Endothelial cell of umbilical vein (primary cell): ENCODE results near the gene GABPA. TPM values are rescaled to one million over a fixed set of nuclear protein-coding genes. Genes with fewer than 3 reads are reported as not detected.
"Not testable (repeated sequence)": the region's sequence is repeated elsewhere in the genome, so short reads cannot be mapped to it uniquely, and the experiment has no call there.

ENCODE experiments used
- BruUV-seq: library from RNA; stranded (reverse); fragments of 400-500 nt; replicated peaks from 2 replicates; lab custom pipeline; 2021; lab: Mats Ljungman, UMichigan
- CTCF ChIA-PET: fragments of 300-600, 350-600 bp; sonication (Branson Sonifier 250); formaldehyde crosslinking; loops from one replicate; lab custom pipeline; 2021; ENCODE audit warnings: antibody characterized with exemption, inconsistent platforms; lab: Charles Lee
- POLR2A ChIA-PET: fragments of 300-600, 350-600 bp; sonication (Branson Sonifier 250); formaldehyde crosslinking; loops from one replicate; lab custom pipeline; 2021; ENCODE audit warnings: antibody characterized with exemption, inconsistent platforms; lab: Charles Lee
- DNase-seq: peaks from one replicate; pipeline ENCODE4 v3.0.0-alpha.2; 2011; ENCODE audit warnings: low read depth, low spot score
- FAIRE-seq: peaks from 2 replicates; lab custom pipeline; 2011; peaks lifted over from hg19 to GRCh38; lab: Jason Lieb, UNC
- H2AFZ ChIP-seq: 2 replicates; pipeline ENCODE4 v1.6.0; 2012; ENCODE audit warnings: low read depth, low read length, control low read depth, inconsistent platforms
- H3K27ac ChIP-seq: 2 replicates; pipeline ENCODE4 v1.5.1; 2011; ENCODE audit warnings: low read depth, mild to moderate bottlenecking, control low read depth, low read length, moderate library complexity; ENCODE audit not compliant: insufficient read depth
- H3K27me3 ChIP-seq, 2 experiments: 2 replicates each; pipeline versions ENCODE4 v1.6.0 to v1.6.1; 2011; ENCODE audit warnings: low read length in 2 of 2, mixed read lengths in 1 of 2; ENCODE audit not compliant: control insufficient read depth in 2 of 2, insufficient read depth in 2 of 2
- H3K36me3 ChIP-seq, 2 experiments: 2 replicates in 1 of 2; 3 replicates in 1 of 2; pipeline ENCODE4 v1.5.1; 2011; ENCODE audit warnings: low read length in 2 of 2, mild to moderate bottlenecking in 1 of 2, moderate library complexity in 1 of 2; ENCODE audit not compliant: control insufficient read depth in 2 of 2, insufficient read depth in 2 of 2; ENCODE audit errors: extremely low read depth in 1 of 2
- H3K4me1 ChIP-seq: 3 replicates; pipeline ENCODE4 v1.5.1; 2011; ENCODE audit warnings: mild to moderate bottlenecking, low read length; ENCODE audit not compliant: control insufficient read depth, insufficient read depth; ENCODE audit errors: extremely low read depth
- H3K4me2 ChIP-seq: 2 replicates; pipeline ENCODE4 v1.6.1; 2011; ENCODE audit warnings: low read length, control low read depth, mixed read lengths; ENCODE audit not compliant: insufficient read depth
- H3K4me3 ChIP-seq, 3 experiments: fragments of 200-600 bp in 1 of 3; sonication (generic), shearing (Covaris generic) in 1 of 3; replicated peaks in 1 of 3; 2 replicates each; pipeline ENCODE4 v1.5.1; 2011 to 2016; ENCODE audit warnings: control low read depth in 3 of 3, low read length in 3 of 3, mild to moderate bottlenecking in 2 of 3, inconsistent platforms in 1 of 3, low read depth in 1 of 3, moderate library complexity in 1 of 3; ENCODE audit not compliant: insufficient read depth in 1 of 3
- H3K79me2 ChIP-seq: 2 replicates; pipeline ENCODE4 v1.6.0; 2012; ENCODE audit warnings: low read length, inconsistent platforms; ENCODE audit not compliant: control insufficient read depth, insufficient read depth
- H3K9ac ChIP-seq: replicated peaks from 2 replicates; pipeline ENCODE3; 2011; ENCODE audit warnings: low read length, control low read depth; ENCODE audit not compliant: insufficient read depth; ENCODE audit errors: extremely low read depth
- H3K9me1 ChIP-seq: replicated peaks from 3 replicates; pipeline ENCODE4 v1.6.0; 2011; ENCODE audit warnings: mild to moderate bottlenecking, low read length; ENCODE audit not compliant: control insufficient read depth, insufficient read depth; ENCODE audit errors: extremely low read depth
- H3K9me3 ChIP-seq: replicated peaks from 2 replicates; pipeline ENCODE4 v1.5.1; 2012; ENCODE audit warnings: low read length, inconsistent platforms; ENCODE audit not compliant: control insufficient read depth, insufficient read depth
- H4K20me1 ChIP-seq: replicated peaks from 2 replicates; pipeline ENCODE3; 2011; ENCODE audit warnings: mild to moderate bottlenecking, low read length; ENCODE audit not compliant: control insufficient read depth, insufficient read depth; ENCODE audit errors: extremely low read depth
- EZH2 ChIP-seq: IDR thresholded peaks from 2 replicates; pipeline ENCODE4 v1.6.1; 2012; ENCODE audit warnings: borderline replicate concordance, low read depth, mild to moderate bottlenecking, moderate library complexity, low read length, inconsistent platforms; ENCODE audit not compliant: severe bottlenecking
- FOS ChIP-seq: IDR thresholded peaks from 2 replicates; pipeline ENCODE4 v1.6.1; 2011; ENCODE audit warnings: mild to moderate bottlenecking, low read length, moderate library complexity, borderline replicate concordance; ENCODE audit not compliant: insufficient read depth
- GATA2 ChIP-seq: IDR thresholded peaks from 2 replicates; pipeline ENCODE4 v1.7.0; 2011; ENCODE audit warnings: low read depth, mild to moderate bottlenecking, moderate library complexity, mixed read lengths, low read length; ENCODE audit not compliant: insufficient read length, insufficient read depth
- JUN ChIP-seq: IDR thresholded peaks from 2 replicates; pipeline ENCODE4 v1.6.1; 2011; ENCODE audit warnings: borderline replicate concordance, low read depth; ENCODE audit not compliant: insufficient read length, insufficient read depth
- MYC ChIP-seq: IDR thresholded peaks from one replicate; pipeline ENCODE4 v1.6.1; 2011; ENCODE audit warnings: mild to moderate bottlenecking, low read depth, low read length
- POLR2A ChIP-seq: IDR thresholded peaks from 2 replicates; pipeline ENCODE4 v1.6.1; 2012; ENCODE audit warnings: low read depth, mild to moderate bottlenecking, control low read depth, low read length
- POLR2AphosphoS5 ChIP-seq: IDR thresholded peaks from 2 replicates; pipeline ENCODE4 v1.6.1; 2012; ENCODE audit warnings: low read depth, mild to moderate bottlenecking, control low read depth, low read length, moderate library complexity; ENCODE audit not compliant: insufficient read depth
- dilution Hi-C: fragments of 300-500 bp; cut with MboI; formaldehyde crosslinking; loops from one replicate; pipeline ENCODE4 v1.15.0; 2019; ENCODE audit warnings: low sequenced_read_pairs; ENCODE audit not compliant: extremely low pct_ligation_motif_present
- intact Hi-C: fragments of 100-400 bp; cut with micrococcal nuclease; formaldehyde crosslinking; loops from one replicate; pipeline ENCODE4 v1.10.0; 2022
- polyA plus RNA-seq, 4 experiments: library from polyadenylated mRNA; depleted of rRNA in 3 of 4; stranded (reverse) in 3 of 4; unstranded in 1 of 4; fragments of >200 nt; gene quantifications; 2 replicates each; pipeline versions ENCODE4 v1.2.1 to v1.2.3, GENCODE V29; 2011 to 2012; ENCODE audit warnings: missing spikeins in 1 of 4
- total RNA-seq: library from RNA; stranded (reverse); gene quantifications from 2 replicates; pipeline ENCODE4 v1.2.3, GENCODE V29; 2021
- TF ChIP-seq, protein P1 (sequence below), 2 donors: IDR thresholded peaks; 1 replicate in 1 of 2; 2 replicates in 1 of 2; pipeline ENCODE4 v1.5.1; 2011; ENCODE audit warnings: low read length in 2 of 2, mild to moderate bottlenecking in 2 of 2, moderate library complexity in 2 of 2, control low read depth in 1 of 2, inconsistent platforms in 1 of 2, low read depth in 1 of 2; ENCODE audit not compliant: insufficient read depth in 1 of 2; ENCODE audit errors: extremely low read depth in 1 of 2
- TF ChIP-seq, protein P2 (sequence below): IDR thresholded peaks from 2 replicates; pipeline ENCODE4 v1.6.1; 2011; ENCODE audit not compliant: insufficient read depth, insufficient read length

The GABPA gene
- total and polyA plus RNA-seq, 2 donors (not counting 3 experiments of a cell fraction or from before 2014, with no cell fraction given) = 5.8 to 21.0 TPM

DNA sequence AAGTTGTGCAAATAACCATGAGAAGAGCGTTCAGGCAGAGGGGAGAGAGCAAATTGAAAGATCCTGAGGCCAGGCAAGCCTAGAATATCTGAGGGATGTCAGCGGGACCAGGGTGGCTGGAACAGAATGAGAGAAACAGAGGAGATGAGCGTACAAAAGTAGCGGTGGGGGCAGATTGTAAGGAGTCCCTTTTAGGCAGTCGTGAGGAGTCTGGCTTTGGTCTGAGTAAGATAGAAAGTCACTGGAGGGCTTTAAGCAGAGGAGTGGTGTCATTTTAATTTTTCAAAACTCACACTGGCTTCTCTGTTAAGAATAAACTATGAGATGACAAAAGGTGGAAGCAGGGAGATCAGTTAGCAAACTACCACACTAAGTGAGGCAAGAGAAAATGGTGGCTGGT, 24.2 kb upstream of the GABPA start:
- no peak for DNase-seq
- Histone ChIP-seq H3K79me2 (no peaks in the 10 kb centered on the region), H3K27ac (no peak overlapping the region), H3K4me2 (no peak overlapping the region), H3K36me3 (no peaks in the 10 kb centered on the region), H4K20me1 (no peaks in the 10 kb centered on the region), H3K27me3 (no peaks in the 10 kb centered on the region), H3K4me3 (no peak overlapping the region), H2AFZ (no peak overlapping the region), H3K4me1 (no peaks in the 10 kb centered on the region), H3K9me1 (no peaks in the 10 kb centered on the region), H3K9ac (no peak overlapping the region), H3K9me3 (no peaks in the 10 kb centered on the region)
- BruUV-seq = no TSS peak
- intact Hi-C loops = no loop called here
- TF ChIP-seq EZH2 = no peak
- TF ChIP-seq, protein P1, sequence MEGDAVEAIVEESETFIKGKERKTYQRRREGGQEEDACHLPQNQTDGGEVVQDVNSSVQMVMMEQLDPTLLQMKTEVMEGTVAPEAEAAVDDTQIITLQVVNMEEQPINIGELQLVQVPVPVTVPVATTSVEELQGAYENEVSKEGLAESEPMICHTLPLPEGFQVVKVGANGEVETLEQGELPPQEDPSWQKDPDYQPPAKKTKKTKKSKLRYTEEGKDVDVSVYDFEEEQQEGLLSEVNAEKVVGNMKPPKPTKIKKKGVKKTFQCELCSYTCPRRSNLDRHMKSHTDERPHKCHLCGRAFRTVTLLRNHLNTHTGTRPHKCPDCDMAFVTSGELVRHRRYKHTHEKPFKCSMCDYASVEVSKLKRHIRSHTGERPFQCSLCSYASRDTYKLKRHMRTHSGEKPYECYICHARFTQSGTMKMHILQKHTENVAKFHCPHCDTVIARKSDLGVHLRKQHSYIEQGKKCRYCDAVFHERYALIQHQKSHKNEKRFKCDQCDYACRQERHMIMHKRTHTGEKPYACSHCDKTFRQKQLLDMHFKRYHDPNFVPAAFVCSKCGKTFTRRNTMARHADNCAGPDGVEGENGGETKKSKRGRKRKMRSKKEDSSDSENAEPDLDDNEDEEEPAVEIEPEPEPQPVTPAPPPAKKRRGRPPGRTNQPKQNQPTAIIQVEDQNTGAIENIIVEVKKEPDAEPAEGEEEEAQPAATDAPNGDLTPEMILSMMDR (IDR thresholded peaks at IDR 0.05; ENCODE audit: extremely low read depth in 1 of 2, insufficient read depth in 1 of 2, low read depth in 1 of 2, low read length in 2 of 2) = no peak
- no peak for TF ChIP-seq POLR2A
- TF ChIP-seq, protein P2, sequence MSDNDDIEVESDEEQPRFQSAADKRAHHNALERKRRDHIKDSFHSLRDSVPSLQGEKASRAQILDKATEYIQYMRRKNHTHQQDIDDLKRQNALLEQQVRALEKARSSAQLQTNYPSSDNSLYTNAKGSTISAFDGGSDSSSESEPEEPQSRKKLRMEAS = no peak
- TF ChIP-seq MYC = no peak
- no peak for TF ChIP-seq POLR2AphosphoS5
- TF ChIP-seq FOS = no peak
- TF ChIP-seq JUN = no peak
- no peak for TF ChIP-seq GATA2
- ChIA-PET CTCF (no interaction called here), POLR2A (no interaction called here)
- no peak for FAIRE-seq
- dilution Hi-C loops = no loop called here

DNA sequence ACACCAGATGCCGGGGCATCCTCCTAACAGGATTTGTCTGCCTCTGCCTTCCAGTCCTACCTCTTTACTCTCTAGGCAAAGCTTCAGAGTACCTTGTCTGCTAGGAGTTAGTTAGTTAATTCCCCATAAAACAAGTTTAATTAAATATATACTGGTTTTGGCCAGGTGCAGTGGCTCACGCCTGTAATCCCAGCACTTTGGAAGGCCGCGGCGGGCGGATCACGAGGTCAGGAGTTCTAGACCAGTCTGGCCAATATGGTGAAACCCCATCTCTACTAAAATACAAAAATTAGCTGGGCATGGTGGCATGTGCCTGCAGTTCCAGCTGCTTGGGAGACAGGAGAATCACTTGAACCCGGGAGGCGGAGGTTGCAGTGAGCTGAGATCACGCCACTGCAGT, 20.7 kb upstream of the GABPA start:
- dilution Hi-C loops, H3K4me1 ChIP-seq, H3K27ac ChIP-seq, H3K27me3 ChIP-seq, POLR2A ChIA-PET, FAIRE-seq, intact Hi-C loops, H4K20me1 ChIP-seq, CTCF ChIA-PET, H2AFZ ChIP-seq, H3K9me3 ChIP-seq, DNase-seq, BruUV-seq, H3K36me3 ChIP-seq, H3K79me2 ChIP-seq, H3K9ac ChIP-seq, H3K4me2 ChIP-seq, H3K9me1 ChIP-seq, H3K4me3 ChIP-seq: not testable (repeated sequence)
